WTC11 (cell line): ENCODE measurements around the gene ANKRD66. TPM values are rescaled to one million over a fixed set of nuclear protein-coding genes. Genes with fewer than 3 reads are reported as not detected.

ENCODE experiments used
- ATAC-seq: fragments of 200-7000 bp; cut with Tn5 transposase; 2 replicates; pipeline ENCODE4 v1.10.0; 2021; ENCODE audit warnings: mild to moderate bottlenecking, moderate library complexity
- CTCF ChIA-PET: fragments of 300-600 bp; sonication (Branson Sonifier 250); formaldehyde crosslinking; loops from one replicate; lab custom pipeline; 2021; ENCODE audit warnings: antibody characterized with exemption; lab: Charles Lee
- POLR2A ChIA-PET: fragments of 350-600 bp; sonication (Branson Sonifier 250); formaldehyde crosslinking; loops from one replicate; lab custom pipeline; 2021; ENCODE audit warnings: antibody characterized with exemption; lab: Charles Lee
- DNase-seq: peaks from one replicate; pipeline ENCODE4 v3.0.0; 2021; ENCODE audit warnings: low spot score
- H3K27ac Mint-ChIP-seq: 2 replicates; pipeline ENCODE4 v1.8.0; 2021; ENCODE audit warnings: mixed read lengths
- H3K27me3 Mint-ChIP-seq: 2 replicates; pipeline ENCODE4 v1.8.0; 2021; ENCODE audit warnings: low read depth, mild to moderate bottlenecking, moderate library complexity, mixed read lengths
- H3K36me3 Mint-ChIP-seq: 2 replicates; pipeline ENCODE4 v1.8.0; 2021; ENCODE audit warnings: mixed read lengths
- H3K4me1 Mint-ChIP-seq: 2 replicates; pipeline ENCODE4 v1.8.0; 2022; ENCODE audit warnings: mixed read lengths
- H3K4me3 Mint-ChIP-seq: 2 replicates; pipeline ENCODE4 v1.8.0; 2021; ENCODE audit warnings: mild to moderate bottlenecking, moderate library complexity, mixed read lengths
- H3K9me3 Mint-ChIP-seq: 2 replicates; pipeline ENCODE4 v1.8.0; 2021; ENCODE audit warnings: mixed read lengths
- CBFB ChIP-seq: sonication (generic); formaldehyde crosslinking; IDR thresholded peaks from 2 replicates; pipeline ENCODE4 v1.8.1; 2022; ENCODE audit warnings: mild to moderate bottlenecking, low read depth, missing genetic modification reagents
- GABPB1 ChIP-seq: sonication (generic); formaldehyde crosslinking; IDR thresholded peaks from 2 replicates; pipeline ENCODE4 v1.8.1; 2023; ENCODE audit warnings: mild to moderate bottlenecking, missing genetic modification reagents
- HMGA2 ChIP-seq: fragments of 250-450 bp; sonication (Bioruptor Pico); IDR thresholded peaks from 2 replicates; pipeline ENCODE4 v1.4.0; 2021; ENCODE audit warnings: mild to moderate bottlenecking, moderate library complexity
- KAT7 ChIP-seq: sonication (generic); formaldehyde crosslinking; IDR thresholded peaks from 2 replicates; pipeline ENCODE4 v1.8.1; 2023; ENCODE audit warnings: missing genetic modification reagents, mild to moderate bottlenecking, borderline replicate concordance
- NFATC4 ChIP-seq: fragments of 250-450 bp; sonication (Bioruptor Pico); IDR thresholded peaks from 2 replicates; pipeline ENCODE4 v1.9.0; 2021; ENCODE audit warnings: mild to moderate bottlenecking
- SP1 ChIP-seq: sonication (generic); formaldehyde crosslinking; conservative IDR thresholded peaks from 2 replicates; pipeline ENCODE4 v1.8.1; 2022; ENCODE audit warnings: missing genetic modification reagents
- TCF7 ChIP-seq: sonication (generic); formaldehyde crosslinking; IDR thresholded peaks from 2 replicates; pipeline ENCODE4 v1.8.0; 2022; ENCODE audit warnings: mild to moderate bottlenecking, low read depth, missing genetic modification reagents, moderate library complexity
- TEAD1 ChIP-seq: sonication (generic); formaldehyde crosslinking; IDR thresholded peaks from 2 replicates; pipeline ENCODE4 v1.8.0; 2022; ENCODE audit warnings: mild to moderate bottlenecking, missing genetic modification reagents
- ZNF121 ChIP-seq: sonication (generic); formaldehyde crosslinking; IDR thresholded peaks from 2 replicates; pipeline ENCODE4 v1.8.0; 2023; ENCODE audit warnings: missing genetic modification reagents
- ZNF263 ChIP-seq: sonication (generic); formaldehyde crosslinking; IDR thresholded peaks from 2 replicates; pipeline ENCODE4 v1.8.1; 2022; ENCODE audit warnings: low read depth, mild to moderate bottlenecking, moderate library complexity, missing genetic modification reagents
- ZNF317 ChIP-seq: sonication (generic); formaldehyde crosslinking; IDR thresholded peaks from 2 replicates; pipeline ENCODE4 v1.8.1; 2023; ENCODE audit warnings: low read depth, mild to moderate bottlenecking, moderate library complexity, missing genetic modification reagents, borderline replicate concordance
- ZNF416 ChIP-seq: fragments of 250-450 bp; sonication (Bioruptor Pico); IDR thresholded peaks from 2 replicates; pipeline ENCODE4 v1.9.0; 2021; ENCODE audit warnings: mild to moderate bottlenecking, inconsistent platforms
- total RNA-seq: library from RNA; stranded (reverse); gene quantifications from 3 replicates; pipeline ENCODE4 v1.2.3, GENCODE V29; 2021
- TF ChIP-seq, protein P1 (sequence below): sonication (generic); formaldehyde crosslinking; IDR thresholded peaks from 2 replicates; pipeline ENCODE4 v1.8.0; 2022; ENCODE audit warnings: mild to moderate bottlenecking, missing genetic modification reagents
- TF ChIP-seq, protein P2 (sequence below): fragments of 250-450 bp; sonication (Bioruptor Pico); IDR thresholded peaks from 2 replicates; pipeline ENCODE4 v2.1.2; 2022; ENCODE audit warnings: mild to moderate bottlenecking, moderate library complexity
- TF ChIP-seq, protein P3 (sequence below): fragments of 200-600 bp; IDR thresholded peaks from 2 replicates; pipeline ENCODE4 v1.8.0; 2022; ENCODE audit warnings: antibody characterized with exemption
- TF ChIP-seq, protein P4 (sequence below): sonication (generic); formaldehyde crosslinking; IDR thresholded peaks from 2 replicates; pipeline ENCODE4 v1.8.1; 2023; ENCODE audit warnings: mild to moderate bottlenecking, moderate library complexity, missing genetic modification reagents
- TF ChIP-seq, protein P5 (sequence below): sonication (generic); formaldehyde crosslinking; IDR thresholded peaks from 2 replicates; pipeline ENCODE4 v1.8.1; 2022; ENCODE audit warnings: low read depth, missing genetic modification reagents, borderline replicate concordance
- TF ChIP-seq, protein P6 (sequence below): fragments of 250-450 bp; sonication (Bioruptor Pico); IDR thresholded peaks from 2 replicates; pipeline ENCODE4 v1.9.0; 2021; ENCODE audit warnings: mild to moderate bottlenecking, borderline replicate concordance

ANKRD66 gene
- total RNA-seq, 1 experiment from 2014 or later = not detected

DNA sequence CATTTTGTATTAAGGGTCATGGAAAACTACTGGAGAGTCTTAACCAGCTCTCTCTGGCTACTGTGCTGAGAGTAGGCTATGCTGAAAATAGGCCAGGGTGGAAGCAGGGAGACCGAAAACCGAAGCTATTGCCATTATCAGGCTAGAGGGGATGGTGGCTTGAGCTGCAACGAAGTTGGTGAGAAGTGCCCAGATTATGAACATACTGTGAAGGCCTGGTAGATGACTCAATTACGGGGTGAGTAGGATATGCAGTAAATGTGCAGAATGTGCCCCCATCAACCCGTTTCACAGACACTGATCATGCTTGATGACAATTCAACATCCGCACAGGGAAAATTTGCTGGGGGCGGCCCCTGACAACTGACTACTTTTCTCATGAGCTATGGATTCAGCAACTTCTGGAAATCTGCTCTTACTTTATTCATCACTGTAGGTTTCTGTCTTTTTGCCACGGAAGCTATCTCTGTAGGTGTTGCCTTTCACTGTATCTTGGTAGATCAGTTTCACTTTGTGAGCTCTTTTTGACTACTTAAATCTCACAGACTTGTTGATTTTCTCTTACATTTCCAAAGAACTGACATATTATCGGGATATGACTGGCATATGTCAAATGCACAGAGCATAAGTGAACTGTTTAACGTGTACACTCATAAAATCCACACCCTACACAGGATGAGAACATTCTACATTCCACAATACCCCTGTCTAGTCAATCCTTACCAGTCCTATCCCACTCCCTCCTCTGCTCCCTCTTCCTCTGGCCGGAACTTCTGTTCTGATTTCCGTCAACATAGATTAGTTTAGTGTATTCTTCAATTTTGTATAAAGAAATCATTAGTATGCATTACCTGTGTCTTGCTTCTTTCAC is 31.0 kb downstream of the ANKRD66 start (continued):
- TF ChIP-seq SP1 (CRISPR knock-in tag) = no peak
- TF ChIP-seq, protein P1, sequence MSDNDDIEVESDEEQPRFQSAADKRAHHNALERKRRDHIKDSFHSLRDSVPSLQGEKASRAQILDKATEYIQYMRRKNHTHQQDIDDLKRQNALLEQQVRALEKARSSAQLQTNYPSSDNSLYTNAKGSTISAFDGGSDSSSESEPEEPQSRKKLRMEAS (CRISPR knock-in tag) = no peak

DNA sequence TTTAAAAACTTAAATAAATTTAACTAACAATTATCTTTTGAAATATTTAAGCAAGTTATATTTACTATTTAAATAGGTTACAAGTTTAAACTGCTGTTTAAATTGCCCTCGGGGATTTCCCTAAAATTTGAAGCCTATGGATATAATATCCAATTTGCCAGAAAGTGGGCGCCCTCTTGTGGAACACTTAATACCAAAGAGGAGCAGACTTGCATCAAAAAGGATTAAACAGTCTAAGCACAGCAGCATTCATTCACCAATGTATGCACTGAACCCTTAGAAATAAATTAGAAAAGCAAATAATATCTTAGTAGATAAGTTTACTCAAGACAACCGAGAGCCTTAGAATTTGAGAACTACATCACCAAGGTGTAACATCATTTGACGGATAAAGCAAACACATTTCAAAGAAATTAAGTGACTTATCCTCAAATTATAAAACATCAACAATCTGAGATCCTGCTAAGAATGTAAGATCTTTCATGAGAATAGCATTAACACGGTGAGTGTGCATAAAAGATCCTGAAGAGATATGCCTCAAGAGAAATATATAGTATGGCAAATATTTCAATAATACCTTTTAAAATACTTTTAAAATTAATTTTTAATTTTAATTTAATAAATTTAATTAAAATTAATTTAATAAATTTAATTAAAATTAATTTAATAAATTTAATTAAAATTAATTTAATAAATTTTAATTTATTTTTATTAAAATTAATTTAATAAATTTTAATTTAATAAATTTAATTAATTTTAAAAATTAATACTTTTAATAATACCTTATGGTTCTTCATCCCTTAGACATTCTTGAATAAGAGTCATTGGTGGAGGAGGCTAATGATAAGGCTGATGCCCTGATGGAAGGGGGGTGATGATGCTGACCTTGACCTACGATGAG is 35.0 kb downstream of the ANKRD66 start:
- DNase-seq = peak; percentile 29
- ATAC-seq = peak; percentile 52
- H3K4me1 Mint-ChIP-seq = no peaks in the 10 kb centered on the region
- TF ChIP-seq TEAD1 (CRISPR knock-in tag) (no peak), TCF7 (CRISPR knock-in tag) (no peak), NFATC4 (no peak), HMGA2 (CRISPR knock-in tag) (peak; percentile 100)
- TF ChIP-seq, protein P2, sequence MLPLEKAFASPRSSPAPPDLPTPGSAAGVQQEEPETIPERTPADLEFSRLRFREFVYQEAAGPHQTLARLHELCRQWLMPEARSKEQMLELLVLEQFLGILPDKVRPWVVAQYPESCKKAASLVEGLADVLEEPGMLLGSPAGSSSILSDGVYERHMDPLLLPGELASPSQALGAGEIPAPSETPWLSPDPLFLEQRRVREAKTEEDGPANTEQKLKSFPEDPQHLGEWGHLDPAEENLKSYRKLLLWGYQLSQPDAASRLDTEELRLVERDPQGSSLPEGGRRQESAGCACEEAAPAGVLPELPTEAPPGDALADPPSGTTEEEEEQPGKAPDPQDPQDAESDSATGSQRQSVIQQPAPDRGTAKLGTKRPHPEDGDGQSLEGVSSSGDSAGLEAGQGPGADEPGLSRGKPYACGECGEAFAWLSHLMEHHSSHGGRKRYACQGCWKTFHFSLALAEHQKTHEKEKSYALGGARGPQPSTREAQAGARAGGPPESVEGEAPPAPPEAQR (CRISPR knock-in tag) = no peak
- TF ChIP-seq, protein P3, sequence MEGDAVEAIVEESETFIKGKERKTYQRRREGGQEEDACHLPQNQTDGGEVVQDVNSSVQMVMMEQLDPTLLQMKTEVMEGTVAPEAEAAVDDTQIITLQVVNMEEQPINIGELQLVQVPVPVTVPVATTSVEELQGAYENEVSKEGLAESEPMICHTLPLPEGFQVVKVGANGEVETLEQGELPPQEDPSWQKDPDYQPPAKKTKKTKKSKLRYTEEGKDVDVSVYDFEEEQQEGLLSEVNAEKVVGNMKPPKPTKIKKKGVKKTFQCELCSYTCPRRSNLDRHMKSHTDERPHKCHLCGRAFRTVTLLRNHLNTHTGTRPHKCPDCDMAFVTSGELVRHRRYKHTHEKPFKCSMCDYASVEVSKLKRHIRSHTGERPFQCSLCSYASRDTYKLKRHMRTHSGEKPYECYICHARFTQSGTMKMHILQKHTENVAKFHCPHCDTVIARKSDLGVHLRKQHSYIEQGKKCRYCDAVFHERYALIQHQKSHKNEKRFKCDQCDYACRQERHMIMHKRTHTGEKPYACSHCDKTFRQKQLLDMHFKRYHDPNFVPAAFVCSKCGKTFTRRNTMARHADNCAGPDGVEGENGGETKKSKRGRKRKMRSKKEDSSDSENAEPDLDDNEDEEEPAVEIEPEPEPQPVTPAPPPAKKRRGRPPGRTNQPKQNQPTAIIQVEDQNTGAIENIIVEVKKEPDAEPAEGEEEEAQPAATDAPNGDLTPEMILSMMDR = peak; percentile 46; the same call in 1 of the 2 replicates
- TF ChIP-seq, all 79 proteins: peak for 2
- ChIA-PET POLR2A (no interaction called here), CTCF (no interaction called here)
- H3K27me3 Mint-ChIP-seq = no peaks in the 10 kb centered on the region
- no peak overlapping the region for H3K4me3 Mint-ChIP-seq
- no peaks in the 10 kb centered on the region for H3K9me3 Mint-ChIP-seq
- H3K36me3 Mint-ChIP-seq = no peaks in the 10 kb centered on the region
- no peak overlapping the region for H3K27ac Mint-ChIP-seq

DNA sequence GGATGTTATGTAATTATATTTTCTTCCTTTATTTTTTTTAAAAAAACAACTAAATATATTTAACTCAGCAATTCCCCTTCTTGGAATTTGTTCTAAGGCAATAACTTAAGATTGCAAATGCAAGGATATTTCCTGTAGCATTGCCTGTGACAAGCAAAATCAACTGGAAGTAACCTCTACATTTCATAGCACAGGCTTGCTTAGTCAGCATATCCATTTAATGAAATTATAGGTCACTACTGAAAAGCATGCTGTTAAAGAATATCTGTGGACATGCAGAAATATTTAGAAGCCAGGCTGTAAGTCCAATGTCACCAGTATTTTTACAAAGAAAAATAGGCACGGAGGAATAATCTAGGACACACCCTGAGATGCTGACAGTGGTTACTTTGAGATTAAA is 37.8 kb downstream of the ANKRD66 start:
- H3K9me3 Mint-ChIP-seq = no peaks in the 10 kb centered on the region
- no peak for TF ChIP-seq ZNF317 (CRISPR knock-in tag)
- TF ChIP-seq KAT7 (CRISPR knock-in tag) = no peak
- TF ChIP-seq, protein P2 (CRISPR knock-in tag) = no peak
- TF ChIP-seq ZNF263 (CRISPR knock-in tag) = no peak
- TF ChIP-seq, protein P4, sequence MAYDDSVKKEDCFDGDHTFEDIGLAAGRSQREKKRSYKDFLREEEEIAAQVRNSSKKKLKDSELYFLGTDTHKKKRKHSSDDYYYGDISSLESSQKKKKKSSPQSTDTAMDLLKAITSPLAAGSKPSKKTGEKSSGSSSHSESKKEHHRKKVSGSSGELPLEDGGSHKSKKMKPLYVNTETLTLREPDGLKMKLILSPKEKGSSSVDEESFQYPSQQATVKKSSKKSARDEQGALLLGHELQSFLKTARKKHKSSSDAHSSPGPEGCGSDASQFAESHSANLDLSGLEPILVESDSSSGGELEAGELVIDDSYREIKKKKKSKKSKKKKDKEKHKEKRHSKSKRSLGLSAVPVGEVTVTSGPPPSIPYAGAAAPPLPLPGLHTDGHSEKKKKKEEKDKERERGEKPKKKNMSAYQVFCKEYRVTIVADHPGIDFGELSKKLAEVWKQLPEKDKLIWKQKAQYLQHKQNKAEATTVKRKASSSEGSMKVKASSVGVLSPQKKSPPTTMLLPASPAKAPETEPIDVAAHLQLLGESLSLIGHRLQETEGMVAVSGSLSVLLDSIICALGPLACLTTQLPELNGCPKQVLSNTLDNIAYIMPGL (CRISPR knock-in tag) = no peak
- no peak for TF ChIP-seq ZNF121 (CRISPR knock-in tag)
- no peak for TF ChIP-seq GABPB1
- TF ChIP-seq ZNF416 (CRISPR knock-in tag) = no peak
- TF ChIP-seq CBFB (CRISPR knock-in tag) = no peak
- TF ChIP-seq, protein P5, sequence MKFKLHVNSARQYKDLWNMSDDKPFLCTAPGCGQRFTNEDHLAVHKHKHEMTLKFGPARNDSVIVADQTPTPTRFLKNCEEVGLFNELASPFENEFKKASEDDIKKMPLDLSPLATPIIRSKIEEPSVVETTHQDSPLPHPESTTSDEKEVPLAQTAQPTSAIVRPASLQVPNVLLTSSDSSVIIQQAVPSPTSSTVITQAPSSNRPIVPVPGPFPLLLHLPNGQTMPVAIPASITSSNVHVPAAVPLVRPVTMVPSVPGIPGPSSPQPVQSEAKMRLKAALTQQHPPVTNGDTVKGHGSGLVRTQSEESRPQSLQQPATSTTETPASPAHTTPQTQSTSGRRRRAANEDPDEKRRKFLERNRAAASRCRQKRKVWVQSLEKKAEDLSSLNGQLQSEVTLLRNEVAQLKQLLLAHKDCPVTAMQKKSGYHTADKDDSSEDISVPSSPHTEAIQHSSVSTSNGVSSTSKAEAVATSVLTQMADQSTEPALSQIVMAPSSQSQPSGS (CRISPR knock-in tag) = no peak
- TF ChIP-seq, protein P6, sequence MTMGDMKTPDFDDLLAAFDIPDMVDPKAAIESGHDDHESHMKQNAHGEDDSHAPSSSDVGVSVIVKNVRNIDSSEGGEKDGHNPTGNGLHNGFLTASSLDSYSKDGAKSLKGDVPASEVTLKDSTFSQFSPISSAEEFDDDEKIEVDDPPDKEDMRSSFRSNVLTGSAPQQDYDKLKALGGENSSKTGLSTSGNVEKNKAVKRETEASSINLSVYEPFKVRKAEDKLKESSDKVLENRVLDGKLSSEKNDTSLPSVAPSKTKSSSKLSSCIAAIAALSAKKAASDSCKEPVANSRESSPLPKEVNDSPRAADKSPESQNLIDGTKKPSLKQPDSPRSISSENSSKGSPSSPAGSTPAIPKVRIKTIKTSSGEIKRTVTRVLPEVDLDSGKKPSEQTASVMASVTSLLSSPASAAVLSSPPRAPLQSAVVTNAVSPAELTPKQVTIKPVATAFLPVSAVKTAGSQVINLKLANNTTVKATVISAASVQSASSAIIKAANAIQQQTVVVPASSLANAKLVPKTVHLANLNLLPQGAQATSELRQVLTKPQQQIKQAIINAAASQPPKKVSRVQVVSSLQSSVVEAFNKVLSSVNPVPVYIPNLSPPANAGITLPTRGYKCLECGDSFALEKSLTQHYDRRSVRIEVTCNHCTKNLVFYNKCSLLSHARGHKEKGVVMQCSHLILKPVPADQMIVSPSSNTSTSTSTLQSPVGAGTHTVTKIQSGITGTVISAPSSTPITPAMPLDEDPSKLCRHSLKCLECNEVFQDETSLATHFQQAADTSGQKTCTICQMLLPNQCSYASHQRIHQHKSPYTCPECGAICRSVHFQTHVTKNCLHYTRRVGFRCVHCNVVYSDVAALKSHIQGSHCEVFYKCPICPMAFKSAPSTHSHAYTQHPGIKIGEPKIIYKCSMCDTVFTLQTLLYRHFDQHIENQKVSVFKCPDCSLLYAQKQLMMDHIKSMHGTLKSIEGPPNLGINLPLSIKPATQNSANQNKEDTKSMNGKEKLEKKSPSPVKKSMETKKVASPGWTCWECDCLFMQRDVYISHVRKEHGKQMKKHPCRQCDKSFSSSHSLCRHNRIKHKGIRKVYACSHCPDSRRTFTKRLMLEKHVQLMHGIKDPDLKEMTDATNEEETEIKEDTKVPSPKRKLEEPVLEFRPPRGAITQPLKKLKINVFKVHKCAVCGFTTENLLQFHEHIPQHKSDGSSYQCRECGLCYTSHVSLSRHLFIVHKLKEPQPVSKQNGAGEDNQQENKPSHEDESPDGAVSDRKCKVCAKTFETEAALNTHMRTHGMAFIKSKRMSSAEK (CRISPR knock-in tag) = no peak

More for the DNA sequence above, 37.8 kb downstream of the ANKRD66 start:
- CTCF ChIA-PET = no interaction called here
- Mint-ChIP-seq H3K27me3 (no peaks in the 10 kb centered on the region), H3K27ac (no peak overlapping the region), H3K36me3 (no peaks in the 10 kb centered on the region), H3K4me1 (no peaks in the 10 kb centered on the region), H3K4me3 (no peak overlapping the region)
- POLR2A ChIA-PET = no interaction called here
- DNase-seq = no peak
- no peak for ATAC-seq
